ENCODE measurements around the gene APBA3.

Gene APBA3

DNA sequence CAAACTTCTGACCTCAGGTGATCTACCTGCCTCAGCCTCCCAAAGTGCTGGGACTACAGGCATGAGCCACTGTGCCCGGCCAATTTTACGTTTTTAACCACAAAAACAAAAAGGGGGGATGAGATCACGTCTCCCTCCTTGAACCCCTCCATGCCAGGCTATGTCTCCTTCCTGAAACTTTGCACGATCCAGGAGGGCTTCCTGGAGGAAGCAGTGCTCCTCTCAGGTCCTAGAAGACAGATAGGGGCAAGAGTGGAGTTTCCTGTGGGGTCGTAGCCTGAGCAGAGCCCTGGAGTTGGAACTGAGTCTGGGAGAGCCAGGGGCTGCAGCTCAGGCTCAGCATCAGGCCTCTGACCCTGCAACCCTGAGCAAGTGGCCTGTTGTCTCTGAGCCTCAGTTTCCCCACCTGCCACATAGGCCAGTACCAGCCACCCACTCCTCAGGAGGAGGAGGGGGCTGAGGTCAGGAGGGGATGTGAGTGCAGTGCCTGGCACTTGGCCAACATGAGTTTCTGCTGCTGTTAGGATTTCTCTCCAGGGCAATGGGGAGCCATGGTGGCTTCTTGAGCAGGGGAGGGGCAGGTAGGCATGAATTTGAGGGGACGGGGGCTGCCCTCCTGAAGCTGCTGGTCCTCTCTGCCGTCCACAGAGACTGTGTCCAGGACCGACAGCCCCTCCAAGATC, 16.0 kb downstream of the APBA3 start:
- no peak for DNase-seq

DNA sequence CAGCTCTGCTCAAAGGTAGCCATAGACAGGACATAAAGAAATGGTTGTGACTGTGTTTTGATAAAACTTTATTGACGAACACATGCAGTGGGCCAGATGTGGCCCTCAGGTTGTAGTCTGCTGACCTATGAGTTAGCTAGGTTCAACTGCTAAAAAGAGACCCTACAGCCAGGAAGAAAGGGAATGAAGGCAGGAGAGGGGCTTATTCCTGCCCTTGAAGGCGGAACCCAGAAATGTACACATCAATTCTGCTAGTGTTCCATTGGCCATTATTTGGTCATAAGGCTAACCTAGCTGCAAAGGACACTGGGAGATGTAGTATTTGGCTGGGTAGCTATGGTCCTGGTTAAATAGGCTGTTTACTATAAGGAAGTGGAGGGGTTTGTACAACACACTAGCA, 18.0 kb downstream of the APBA3 start:
- DNase-seq, result no peak

DNA sequence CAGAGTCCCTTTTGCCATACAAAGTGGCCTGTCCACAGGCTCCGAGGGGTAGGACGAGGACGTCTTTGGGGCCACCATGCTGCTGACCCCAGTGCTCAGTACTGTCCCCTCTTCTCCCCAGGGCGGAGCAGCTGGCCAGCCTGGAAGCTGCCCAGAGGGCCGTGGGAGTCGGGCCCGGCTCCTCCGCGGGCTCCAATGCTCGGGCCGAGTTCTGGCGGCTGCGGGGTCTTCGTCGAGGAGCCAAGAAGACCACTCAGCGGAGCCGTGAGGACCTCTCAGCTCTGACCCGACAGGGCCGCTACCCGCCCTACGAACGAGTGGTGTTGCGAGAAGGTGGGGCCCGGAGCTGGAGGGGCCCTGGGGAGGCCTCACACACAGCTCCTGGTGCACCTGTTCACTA, 21.1 kb downstream of the APBA3 start:
- no peak for DNase-seq

DNA sequence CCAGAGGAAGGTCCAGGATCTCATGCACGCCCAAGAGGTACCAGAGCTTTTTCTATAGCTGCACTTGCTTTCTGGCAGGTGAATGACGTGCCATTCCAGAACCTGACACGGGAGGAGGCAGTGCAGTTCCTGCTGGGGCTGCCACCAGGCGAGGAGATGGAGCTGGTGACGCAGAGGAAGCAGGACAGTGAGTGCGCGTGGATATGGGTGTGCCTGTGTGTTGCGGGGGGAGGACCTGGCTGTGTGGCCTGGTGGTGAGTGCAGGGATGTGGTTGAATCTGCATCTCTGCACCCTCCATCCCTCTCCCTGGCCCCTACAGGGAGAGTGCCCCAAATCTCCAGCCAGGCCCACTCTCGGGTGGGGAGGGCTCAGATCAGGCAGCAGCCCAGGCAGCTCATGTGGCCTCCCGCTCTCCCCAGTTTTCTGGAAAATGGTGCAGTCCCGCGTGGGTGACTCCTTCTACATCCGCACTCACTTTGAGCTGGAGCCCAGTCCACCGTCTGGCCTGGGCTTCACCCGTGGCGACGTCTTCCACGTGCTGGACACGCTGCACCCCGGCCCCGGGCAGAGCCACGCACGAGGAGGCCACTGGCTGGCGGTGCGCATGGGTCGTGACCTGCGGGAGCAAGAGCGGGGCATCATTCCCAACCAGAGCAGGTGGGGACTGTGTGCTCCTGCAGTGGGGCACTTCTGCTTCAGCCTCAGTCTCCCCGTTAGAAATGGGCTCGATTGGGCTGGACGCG, 22.8 kb downstream of the APBA3 start:
- DNase-seq, result no peak

DNA sequence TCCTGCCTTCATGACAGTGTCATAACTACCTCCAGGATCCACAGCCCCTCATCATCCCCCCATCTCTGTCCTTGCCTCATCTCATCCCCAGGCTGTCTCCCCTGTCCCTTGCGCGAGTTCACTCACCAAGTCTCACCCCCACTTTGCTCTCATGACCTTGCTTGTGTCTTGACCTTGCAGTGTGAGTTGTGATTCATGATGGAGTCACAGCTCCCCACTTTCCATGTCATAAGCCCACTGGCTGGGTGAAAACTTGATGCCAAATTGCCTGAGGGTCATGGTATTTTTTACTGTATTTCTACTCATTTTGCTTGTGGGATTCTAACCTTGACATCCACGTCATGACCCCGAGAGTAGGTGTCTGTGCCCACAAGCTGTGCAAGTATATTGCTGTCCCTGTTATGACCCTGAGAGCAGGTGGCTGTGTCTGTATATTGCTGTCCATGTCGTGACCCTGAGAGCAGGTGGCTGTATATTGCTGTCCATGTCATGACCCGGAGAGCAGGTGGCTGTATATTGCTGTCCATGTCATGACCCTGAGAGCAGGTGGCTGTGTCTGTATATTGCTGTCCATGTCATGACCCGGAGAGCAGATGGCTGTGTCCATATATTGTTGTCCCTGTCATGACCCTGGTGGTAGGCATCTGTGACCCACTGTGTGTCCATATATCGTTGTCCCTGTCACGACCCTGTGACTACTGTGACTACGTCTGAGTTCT, 23.8 kb downstream of the APBA3 start:
- DNase-seq, result no peak

DNA sequence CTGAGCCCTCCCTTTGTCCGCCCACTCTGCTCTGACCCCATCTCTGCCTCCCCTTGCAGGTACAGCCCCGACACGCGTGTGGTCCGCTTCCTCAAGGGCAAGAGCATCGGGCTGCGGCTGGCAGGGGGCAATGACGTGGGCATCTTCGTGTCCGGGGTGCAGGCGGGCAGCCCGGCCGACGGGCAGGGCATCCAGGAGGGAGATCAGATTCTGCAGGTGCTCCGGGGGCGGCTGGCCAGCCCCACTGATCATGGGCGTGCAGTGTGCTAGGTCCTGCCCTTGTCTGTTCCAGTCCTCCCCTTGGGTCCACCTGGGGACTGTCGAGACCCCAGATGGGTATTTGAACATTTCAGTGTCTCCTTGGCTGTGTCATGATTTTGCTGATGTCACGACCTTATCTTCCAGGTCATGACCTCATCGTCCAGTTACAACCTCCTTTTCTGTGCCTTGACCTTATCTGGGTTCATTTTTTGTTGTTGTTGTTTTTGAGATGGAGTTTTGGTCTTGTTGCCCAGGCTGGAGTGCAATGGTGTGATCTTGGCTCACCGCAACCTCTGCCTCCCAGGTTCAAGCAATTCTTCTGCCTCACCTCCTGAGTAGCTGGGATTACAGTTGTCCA, 25.3 kb downstream of the APBA3 start:
- no peak for DNase-seq

DNA sequence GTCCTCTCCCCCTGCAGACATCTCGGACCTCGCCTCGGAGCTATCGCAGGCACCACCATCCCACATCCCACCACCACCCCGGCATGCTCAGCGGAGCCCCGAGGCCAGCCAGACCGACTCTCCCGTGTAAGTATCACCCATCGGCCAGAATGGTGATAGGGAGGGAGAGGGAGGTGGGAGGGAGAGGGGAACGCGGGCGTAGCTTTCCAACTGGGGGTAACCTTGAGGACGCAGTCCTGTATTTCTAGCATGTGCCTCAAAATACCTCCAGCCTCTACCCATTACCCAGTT, 27.2 kb downstream of the APBA3 start:
- no peak for DNase-seq

DNA sequence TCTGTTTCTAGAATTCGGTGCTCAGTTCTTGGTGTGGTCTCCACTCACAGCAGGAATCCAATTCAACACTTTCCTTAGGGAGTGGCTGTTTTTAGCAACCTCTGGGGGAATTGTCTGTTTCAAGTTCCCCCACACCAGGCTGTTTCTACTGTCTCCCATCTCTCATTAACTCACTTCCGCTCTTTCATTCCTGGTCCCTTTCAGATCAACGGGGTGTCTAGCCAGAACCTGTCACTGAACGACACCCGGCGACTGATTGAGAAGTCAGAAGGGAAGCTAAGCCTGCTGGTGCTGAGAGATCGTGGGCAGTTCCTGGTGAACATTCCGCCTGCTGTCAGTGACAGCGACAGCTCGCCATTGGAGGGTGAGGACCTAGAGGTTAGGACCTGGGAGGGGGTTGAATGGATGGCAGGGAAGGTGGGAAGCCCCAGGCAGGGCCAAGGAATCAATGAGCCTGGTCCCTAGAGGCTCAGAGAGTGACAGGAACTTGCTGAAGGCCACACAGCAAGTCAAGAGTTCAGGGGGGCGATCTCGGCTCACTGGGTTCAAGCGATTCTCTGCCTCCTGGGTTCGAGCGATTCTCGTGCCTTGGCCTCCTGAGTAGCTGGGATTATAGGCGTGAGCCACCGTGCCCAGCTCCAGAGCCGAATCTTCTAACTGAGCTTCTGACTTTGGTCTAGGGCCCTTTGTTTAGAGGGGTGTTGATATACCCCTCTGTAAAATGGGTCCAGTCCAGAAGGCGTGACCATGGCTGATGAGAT, 27.8 kb downstream of the APBA3 start:
- no peak for DNase-seq

DNA sequence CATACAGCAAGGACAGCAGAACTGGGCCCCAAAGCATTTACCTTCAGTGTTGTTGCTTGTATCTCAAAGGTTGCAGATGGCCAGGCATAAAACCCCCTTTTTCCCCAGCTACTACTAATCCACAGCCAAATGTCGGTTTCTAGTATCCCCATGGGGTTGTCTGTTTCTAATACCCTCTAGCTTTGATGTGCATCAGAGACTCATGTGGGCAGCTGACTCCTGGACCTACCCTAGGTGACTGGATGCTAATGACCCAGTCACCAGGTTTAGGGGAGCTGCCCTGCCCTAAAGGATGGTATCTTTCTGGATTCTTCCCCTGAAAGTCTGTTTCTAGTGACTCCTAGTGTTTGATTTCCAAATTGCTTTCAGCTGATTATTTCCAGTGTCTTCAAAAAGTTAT, 29.4 kb downstream of the APBA3 start:
- no peak for DNase-seq

DNA sequence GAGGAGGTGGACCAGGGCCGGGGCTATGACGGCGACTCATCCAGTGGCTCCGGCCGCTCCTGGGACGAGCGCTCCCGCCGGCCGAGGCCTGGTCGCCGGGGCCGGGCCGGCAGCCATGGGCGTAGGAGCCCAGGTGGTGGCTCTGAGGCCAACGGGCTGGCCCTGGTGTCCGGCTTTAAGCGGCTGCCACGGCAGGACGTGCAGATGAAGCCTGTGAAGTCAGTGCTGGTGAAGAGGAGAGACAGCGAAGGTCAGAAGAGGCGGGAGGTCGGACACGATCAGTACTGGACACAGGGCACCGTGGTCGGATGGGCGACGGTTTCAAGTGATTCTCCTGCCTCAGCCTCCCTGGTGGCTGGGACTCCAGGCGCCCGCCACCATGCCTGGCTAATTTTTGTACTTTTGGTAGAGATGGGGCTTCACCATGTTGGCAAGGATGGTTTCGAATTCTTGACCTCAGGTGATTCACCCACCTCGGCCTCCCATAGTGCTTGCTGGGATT, 31.0 kb downstream of the APBA3 start:
- no peak for DNase-seq

DNA sequence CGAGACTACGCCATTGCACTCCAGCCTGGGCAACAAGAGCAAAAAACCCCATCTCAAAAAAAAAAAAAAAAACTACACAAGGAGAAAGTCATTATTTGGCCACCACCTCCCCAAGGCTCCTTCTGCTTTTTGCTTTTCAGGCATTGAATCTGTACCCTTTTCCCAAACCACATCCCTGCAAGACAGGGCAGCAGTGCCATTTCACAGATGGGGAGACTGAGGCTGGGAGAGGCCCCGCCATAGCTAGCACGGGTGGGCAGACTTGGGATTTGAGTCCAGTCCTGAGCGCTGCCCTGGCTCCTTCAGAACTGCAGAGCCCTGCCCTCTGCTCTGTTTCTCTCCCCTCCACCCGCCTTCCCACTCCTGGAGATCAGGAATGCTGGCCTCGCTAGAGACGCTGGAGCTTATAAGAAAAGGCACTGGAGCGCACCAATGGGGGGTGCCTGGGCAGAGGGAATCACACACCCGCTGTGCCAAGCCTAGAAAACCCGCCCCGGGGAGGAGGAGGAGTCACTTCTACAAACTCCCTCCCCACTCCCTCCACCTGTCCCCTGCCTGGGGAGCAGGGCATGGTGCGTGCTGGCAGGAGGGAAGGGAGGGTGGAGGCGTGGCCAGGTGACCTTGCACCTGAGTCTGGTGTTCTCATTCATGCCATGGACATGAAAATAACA, 35.7 kb downstream of the APBA3 start:
- no peak for DNase-seq

DNA sequence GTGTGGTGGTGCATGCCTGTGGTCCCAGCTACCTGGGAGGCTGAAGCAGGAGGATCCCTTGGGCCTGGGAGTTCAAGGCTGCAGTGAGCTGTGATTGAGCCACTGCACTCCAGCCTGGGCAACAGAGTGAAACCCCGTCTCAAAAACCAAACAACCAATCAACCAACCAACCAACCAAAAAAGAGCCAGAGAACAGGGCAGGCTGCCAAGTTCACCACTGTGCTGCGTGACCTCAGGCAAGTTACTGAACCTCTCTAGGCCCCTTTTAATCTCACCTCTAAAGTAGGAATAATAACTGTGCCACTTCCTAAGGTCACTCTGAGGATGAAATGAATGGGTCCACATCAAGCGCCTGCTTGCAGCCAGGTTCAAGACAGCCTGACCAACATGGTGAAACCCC, 36.4 kb downstream of the APBA3 start:
- no peak for DNase-seq

DNA sequence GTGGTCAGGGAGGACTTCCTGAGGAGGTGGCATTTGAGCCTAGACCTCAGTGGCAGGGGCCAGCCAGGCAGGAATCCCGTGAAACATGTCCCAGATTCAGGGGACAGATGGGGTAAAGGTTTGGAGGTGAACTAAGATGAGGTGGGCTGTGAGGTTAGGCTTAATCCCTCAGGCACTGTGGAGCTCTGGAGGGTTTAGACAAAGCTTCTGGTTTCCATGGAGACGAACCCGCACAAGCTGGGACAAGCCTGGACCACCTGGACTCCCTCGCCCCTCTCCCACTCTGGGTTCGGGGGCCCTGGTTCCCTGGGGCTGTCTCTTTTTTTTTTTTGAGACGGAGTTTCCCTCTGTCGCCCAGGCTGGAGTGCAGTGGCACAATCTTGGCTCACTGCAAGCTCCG, 37.6 kb downstream of the APBA3 start:
- DNase-seq, result no peak

DNA sequence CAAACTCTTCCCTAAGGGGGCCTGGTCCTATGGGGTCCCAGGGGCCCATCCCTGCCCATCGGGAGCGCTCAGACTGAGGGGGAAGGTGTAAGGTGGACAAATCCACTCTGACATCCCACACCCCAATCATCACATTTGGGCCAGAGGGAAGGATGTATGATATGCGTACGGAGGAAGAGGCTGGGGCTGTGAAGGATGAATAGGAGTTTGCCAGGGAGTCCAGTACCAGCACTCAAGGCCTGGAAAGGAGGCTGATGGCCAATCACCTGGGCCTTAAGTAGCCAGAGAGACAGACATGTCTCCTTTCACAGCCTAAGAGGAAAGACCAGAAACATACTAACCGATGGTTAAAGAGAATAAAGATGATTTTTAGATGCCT, 38.4 kb downstream of the APBA3 start:
- no peak for DNase-seq

DNA sequence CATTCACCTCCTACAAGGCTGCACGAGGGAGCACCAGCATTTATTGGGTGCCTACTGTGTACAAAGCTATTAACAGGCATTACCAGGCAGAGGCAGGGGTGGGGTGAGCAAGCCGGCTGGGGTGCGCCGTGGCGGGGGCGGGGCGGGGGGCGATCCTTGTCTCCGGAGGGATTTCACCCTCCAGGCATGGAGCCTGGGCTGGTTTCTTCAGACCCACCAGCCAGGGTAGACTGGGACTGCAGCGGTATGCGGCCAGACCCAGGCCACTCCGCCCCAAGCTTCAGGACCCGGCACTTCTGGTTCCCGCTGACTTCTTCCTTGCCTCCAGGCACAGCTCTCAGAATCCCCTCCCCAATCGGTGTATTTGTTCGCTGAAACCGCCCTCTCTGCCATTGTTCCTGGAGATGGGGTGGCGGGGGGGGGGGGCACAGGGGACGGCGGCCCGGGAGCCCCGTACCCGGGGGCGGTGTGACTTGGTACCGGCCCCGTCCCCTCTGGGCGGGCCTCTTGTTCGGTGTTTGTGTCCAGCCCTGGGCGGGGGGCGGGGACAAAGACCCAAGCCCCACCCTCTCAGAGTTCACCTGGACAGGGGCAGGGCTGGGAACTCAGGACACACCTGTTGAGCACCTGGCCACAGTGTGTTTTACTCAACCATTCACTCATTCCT, 38.9 kb downstream of the APBA3 start:
- no peak for DNase-seq

DNA sequence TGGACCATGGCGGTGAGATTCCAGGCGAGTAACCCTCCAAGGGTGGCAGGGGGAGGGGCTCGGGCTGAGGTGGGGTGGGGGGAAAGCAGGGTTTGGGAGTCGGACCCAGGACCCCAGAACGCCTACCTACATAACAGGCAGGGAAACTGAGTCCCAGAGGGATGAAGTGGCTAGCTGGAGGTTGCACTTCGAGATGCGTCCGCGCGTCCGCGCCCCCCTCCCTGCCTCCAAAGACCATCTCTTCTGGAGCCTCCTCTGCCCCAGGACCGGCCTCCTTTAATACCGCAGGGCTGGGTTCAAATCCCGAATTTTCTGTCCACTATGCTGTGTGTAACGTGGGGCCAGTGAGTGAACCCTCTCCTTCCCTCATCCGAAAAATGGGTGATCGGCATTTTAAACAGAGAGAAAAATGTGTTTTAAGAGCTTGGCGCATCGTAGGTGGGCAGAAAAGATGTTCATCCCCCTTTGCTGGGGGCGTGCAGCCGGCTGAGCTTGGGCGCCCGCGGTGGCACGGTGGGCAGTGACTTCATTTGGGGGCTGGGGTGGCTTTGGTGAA, 39.5 kb downstream of the APBA3 start:
- DNase-seq, result no peak

DNA sequence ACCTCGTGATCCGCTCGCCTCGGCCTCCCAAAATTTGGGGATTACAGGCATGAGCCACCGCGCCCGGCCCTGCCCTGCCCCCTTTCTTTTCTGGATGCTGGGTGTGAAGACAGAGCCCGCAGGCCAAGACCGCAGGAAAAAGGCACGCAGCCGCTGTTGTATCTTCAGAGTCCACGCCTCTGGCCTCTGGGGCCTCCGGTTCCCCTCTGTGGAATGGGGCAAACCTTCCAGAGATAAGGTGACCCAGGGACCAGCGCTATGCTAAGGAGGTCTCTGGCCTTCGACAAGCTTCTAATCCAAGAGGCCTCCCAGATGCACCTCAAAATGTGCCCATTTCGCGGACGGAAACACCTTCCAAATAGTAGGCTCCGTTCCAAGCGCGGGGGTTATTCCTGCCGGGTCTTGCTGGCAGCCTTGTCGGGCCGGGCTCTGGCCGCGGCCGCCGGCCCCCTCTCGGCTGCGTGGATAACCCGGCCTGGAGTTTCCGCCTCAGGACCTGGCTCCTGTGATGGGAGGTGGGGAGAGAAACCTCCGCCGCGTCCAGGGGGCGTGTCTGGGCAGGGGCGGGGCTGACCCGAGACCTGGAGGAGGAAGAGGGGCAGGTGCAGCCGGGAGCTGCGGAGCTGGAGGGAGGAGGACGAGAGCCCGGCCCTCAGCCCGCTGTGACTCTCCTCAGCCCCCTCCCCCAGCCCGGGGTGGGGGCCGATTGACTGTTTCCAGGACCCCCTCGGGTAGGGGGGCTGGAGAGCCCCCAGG, 40.2 kb downstream of the APBA3 start:
- no peak for DNase-seq

DNA sequence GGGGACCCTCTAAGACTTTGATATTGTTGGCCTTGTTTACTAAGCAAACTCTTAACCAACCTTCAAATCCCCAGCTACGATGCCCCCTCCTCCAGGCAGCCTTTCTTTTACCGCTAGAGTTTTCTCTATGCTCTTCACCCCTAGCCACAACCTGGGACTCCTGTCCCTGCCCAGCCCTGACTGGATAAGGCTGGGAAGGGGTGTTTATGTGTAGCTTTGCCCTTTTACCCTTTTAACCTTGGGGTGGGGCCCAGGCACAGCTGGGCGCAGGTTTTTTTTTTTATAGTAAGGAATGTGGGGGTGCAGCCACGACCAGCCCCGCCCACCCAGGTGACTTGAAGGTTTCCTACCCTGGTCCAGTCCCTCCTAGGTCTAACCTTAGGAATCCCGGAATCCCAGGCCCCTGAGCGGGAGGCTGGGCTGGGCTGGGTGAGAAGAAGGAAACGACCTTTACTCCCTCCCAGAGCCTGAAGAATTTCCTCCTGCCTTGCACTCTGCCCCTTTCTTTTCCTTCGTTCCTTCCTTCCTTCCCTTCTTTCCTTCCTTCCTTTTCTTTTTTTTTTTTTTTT, 41.1 kb downstream of the APBA3 start:
- DNase-seq, result no peak

DNA sequence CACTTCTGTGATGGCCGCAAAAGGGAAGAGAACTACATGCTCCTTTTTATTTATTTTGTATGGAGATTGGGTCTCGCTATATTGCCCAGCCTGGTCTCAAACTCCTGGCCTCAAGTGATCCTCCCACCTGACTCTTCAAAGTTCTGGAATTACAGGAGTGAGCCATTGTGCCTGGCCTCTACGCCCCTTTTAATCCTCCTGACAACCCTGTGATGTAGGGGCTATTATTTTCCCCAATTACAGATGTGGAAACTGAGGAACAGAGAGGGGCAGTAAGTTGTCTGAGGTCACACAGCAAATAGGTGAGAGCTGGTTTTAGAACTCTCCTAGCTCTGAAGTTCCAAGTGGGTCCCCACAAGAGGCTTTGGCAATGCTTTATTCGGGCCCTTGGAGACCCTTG, 41.6 kb downstream of the APBA3 start:
- no peak for DNase-seq

DNA sequence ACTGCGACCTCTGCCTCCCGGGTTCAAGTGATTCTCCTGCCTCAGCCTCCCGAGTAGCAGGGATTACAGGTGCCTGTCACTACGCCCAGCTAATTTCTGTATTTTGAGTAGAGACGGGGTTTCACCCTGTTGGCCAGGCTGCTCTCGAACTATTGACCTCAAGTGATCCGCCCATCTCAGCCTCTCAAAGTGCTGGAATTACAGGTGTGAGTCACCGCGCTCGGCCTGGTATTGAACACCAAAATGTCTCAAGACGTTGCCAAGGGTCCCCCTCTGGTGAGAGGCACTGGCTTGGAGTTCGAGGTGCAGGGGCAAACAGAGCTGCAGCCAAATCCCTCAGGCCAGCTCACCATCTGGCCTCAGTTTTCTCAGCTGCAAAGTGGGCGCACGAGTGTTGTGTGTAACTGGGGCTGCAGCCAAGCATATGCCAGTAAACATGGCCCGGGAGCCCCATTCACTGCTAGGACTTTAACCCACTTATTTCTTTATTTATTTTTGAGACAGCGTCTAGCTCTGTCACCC, 45.3 kb downstream of the APBA3 start:
- no peak for DNase-seq
